SH-SY5Y (cell line): ENCODE results near the gene RAB30.

Experiments
- GATA2 ChIP-seq: IDR thresholded peaks from 2 replicates; pipeline ENCODE4 v1.6.1; 2011; ENCODE audit warnings: mild to moderate bottlenecking, low read depth, low read length
- GATA3 ChIP-seq: IDR thresholded peaks from 2 replicates; pipeline ENCODE4 v1.6.1; 2011; ENCODE audit warnings: low read depth, mild to moderate bottlenecking, low read length, moderate library complexity

GRCh38 chr11:83047515-83048225 is 24.0 kb downstream of the RAB30 start:
- no peak for TF ChIP-seq GATA2
- no peak for TF ChIP-seq GATA3
